Stimulated activated CD8-positive, alpha-beta memory T cell treated with anti-CD3 and anti-CD28 coated beads, Interleukin-2, amount 100 ng/mL, for 48 hours (primary cell): Measurements from ENCODE around the gene OR4A47.
"Not testable (repeated sequence)": the region's sequence is repeated elsewhere in the genome, so short reads cannot be mapped to it uniquely, and the experiment has no call there.

Experiments used
- DNase-seq, 2 donors: peaks; one replicate each; pipeline ENCODE4 v3.0.0-alpha.2; 2020; ENCODE audit warnings: low read depth in 2 of 2

OR4A47 gene, protein sequence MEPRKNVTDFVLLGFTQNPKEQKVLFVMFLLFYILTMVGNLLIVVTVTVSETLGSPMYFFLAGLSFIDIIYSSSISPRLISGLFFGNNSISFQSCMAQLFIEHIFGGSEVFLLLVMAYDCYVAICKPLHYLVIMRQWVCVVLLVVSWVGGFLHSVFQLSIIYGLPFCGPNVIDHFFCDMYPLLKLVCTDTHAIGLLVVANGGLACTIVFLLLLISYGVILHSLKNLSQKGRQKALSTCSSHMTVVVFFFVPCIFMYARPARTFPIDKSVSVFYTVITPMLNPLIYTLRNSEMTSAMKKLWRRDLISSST

DNA sequence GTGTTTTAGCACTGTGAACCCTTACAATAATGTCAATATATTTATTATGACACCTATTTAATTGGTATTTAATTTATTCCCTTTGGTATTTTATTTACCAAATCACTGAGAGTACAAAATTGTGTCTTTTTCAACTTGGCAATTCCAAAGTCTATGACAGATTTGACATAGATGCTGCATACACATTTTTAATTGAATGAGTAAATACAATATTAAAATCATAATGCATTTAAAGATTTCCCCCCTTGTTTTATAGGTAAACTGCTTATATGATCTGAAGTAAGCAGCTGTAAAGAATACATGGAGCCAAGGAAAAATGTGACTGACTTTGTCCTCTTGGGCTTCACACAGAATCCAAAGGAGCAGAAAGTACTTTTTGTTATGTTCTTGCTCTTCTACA, at the start of gene OR4A47:
OR4A47 (plus strand) TSS at position 301 of the 400 bp plus-strand sequence; CDS start at position 301, 0 bp downstream.
- not testable (repeated sequence) for DNase-seq

DNA sequence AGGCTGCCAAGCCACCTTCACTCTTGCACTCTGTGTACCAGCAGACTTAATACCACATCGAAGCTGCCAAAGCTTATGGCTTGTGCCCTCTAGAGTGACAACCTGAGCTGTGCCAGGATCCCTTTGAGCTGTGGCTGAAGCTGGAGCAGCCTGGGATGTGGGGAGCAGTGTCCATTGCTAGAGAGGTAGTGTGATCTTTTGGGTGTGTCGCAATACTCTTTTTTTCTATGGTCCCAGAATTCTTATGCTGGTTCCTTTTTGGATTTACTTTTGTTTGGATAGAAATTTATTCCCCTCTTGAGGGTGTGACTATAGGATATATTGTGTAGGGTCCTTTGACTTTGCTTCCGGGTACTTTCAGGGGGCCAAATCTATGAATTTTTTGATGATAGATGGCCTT, 32.7 kb upstream of the OR4A47 start:
- DNase-seq: not testable (repeated sequence)

DNA sequence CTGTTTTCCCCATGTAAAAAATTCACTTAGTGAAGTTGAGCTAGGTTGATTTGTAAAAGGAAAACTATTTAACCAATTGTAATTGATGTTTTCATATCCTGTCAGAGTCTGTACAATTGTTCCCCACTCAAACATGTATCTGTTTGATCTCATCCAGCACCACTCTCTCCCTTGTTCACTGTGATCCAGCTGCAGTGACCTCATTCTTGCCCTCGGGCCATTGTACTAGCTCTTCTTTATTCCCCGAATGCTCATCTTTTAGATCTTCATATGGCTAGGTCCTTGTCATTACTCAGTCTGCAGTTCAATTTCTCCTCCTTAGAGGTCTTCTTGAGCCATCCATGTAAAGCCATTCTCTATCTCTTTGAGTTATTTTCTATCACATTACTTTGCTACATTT, 14.6 kb upstream of the OR4A47 start:
- not testable (repeated sequence) for DNase-seq

DNA sequence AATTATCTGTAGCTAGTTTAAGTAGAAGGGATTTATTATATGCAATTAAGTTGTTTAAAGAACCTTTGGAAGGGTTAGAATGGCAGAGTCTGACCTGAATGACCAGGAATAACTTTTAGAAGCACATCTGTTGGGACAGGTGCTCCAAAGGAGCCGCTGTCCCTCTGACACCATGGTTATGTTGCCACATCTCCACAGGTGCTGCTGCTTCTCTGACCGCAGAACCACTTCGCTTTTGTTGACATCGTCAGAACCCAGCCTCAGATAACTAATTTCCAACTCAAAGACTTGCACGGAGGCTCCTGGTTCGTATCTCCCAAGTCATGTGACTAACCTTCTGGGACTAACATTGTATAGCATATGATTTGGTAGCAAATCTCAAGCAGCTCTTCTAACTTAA, 13.9 kb upstream of the OR4A47 start:
- not testable (repeated sequence) for DNase-seq

GRCh38 chr11:48506169-48506568, 17.6 kb downstream of the OR4A47 start:
- not testable (repeated sequence) for DNase-seq

DNA sequence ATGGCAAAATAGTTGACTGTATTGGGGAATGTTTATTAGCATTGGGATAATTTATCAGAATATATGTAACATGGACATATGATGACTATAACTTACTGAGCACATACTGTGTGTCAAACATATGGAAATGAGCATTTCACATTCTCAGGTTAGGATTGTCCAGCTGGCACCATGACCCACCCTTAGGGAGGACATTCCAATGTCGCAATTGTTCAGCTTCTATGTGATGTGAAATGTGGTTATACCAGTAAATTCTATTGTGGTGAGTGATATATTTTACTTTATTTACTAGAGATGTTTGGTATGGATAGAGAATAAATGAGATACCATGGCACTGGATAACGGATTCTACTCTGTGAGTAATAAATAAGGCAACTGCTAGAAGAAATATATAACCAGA, 50.4 kb downstream of the OR4A47 start:
- DNase-seq: no peak
